K562 (cell line): ENCODE measurements around the gene MAP1S. TPM values are rescaled to one million over a fixed set of nuclear protein-coding genes. Genes with fewer than 3 reads are reported as not detected.

Experiments used
- ATAC-seq: fragments of 200-7000 bp; cut with Tn5 transposase; 3 replicates; pipeline ENCODE4 v1.9.1; 2020; ENCODE audit warnings: moderate library complexity
- Bru-seq: library from RNA; stranded (reverse); fragments of 400-500 nt; gene quantifications from one replicate; lab custom pipeline; 2021; lab: Mats Ljungman, UMichigan
- BruChase-seq, 2 experiments: library from RNA; stranded (reverse); fragments of 400-500 nt; gene quantifications; one replicate each; lab custom pipeline; 2021; lab: Mats Ljungman, UMichigan
- BruUV-seq: library from RNA; stranded (reverse); fragments of 400-500 nt; replicated peaks from 2 replicates; lab custom pipeline; 2021; lab: Mats Ljungman, UMichigan
- CTCF ChIA-PET: fragments of 300-600 bp; formaldehyde crosslinking; extraction: SDS; loops from one replicate; lab custom pipeline; 2021; ENCODE audit warnings: low intra/inter-chr PET ratio; lab: Yijun Ruan, JAX
- POLR2A ChIA-PET: fragments of 300-600, 350-650 bp; sonication (Branson Sonifier 250); formaldehyde crosslinking; extraction: SDS; loops from one replicate; lab custom pipeline; 2021; ENCODE audit warnings: antibody characterized with exemption, inconsistent platforms; lab: Yijun Ruan, JAX
- DNase-seq, 4 experiments: peaks; one replicate each; pipeline versions ENCODE4 v3.0.0 to v3.0.0-alpha.2; 2011 to 2018; ENCODE audit warnings: low spot score in 3 of 4, mixed read lengths in 3 of 4; ENCODE audit errors: extremely low read depth in 1 of 4
- FAIRE-seq: peaks from 2 replicates; lab custom pipeline; 2011; peaks lifted over from hg19 to GRCh38; lab: Jason Lieb, UNC
- H2AFZ ChIP-seq: 2 replicates; pipeline ENCODE4 v1.6.0; 2011; ENCODE audit warnings: low read depth, low read length, control low read depth, inconsistent platforms
- H3K27ac ChIP-seq: fragments of 200-600 bp; 3 replicates; pipeline ENCODE4 v1.8.0; 2011; ENCODE audit warnings: low read depth, mild to moderate bottlenecking, control low read depth, inconsistent platforms, low read length, moderate library complexity, mixed read lengths; ENCODE audit errors: extremely low read depth
- H3K27me3 ChIP-seq, 2 experiments: fragments of 300-600 bp in 1 of 2; 2 replicates in 1 of 2; 3 replicates in 1 of 2; pipeline versions ENCODE4 v1.6.0 to v1.8.0; 2011; ENCODE audit warnings: inconsistent platforms in 2 of 2, low read length in 2 of 2, mild to moderate bottlenecking in 1 of 2, mixed read lengths in 1 of 2, moderate library complexity in 1 of 2; ENCODE audit not compliant: control insufficient read depth in 2 of 2, insufficient read depth in 2 of 2
- H3K36me3 ChIP-seq: fragments of 300-600 bp; 3 replicates; pipeline ENCODE4 v1.8.0; 2011; ENCODE audit warnings: mild to moderate bottlenecking, low read length, inconsistent platforms; ENCODE audit not compliant: control insufficient read depth, insufficient read depth
- H3K4me1 ChIP-seq, 2 experiments: fragments of 200-600 bp in 1 of 2; replicated peaks in 1 of 2; 2 replicates in 1 of 2; 3 replicates in 1 of 2; pipeline versions ENCODE4 v1.5.1 to v1.8.0; 2011; ENCODE audit warnings: inconsistent platforms in 2 of 2, low read length in 2 of 2, mild to moderate bottlenecking in 1 of 2, mixed read lengths in 1 of 2, moderate library complexity in 1 of 2; ENCODE audit not compliant: control insufficient read depth in 2 of 2, insufficient read depth in 2 of 2
- H3K4me2 ChIP-seq: 2 replicates; pipeline ENCODE4 v1.6.1; 2011; ENCODE audit warnings: low read length, control low read depth, inconsistent platforms, mixed read lengths; ENCODE audit not compliant: insufficient read depth
- H3K4me3 ChIP-seq: fragments of 200-600 bp; sonication (generic), shearing (Covaris generic); 2 replicates; pipeline ENCODE4 v1.5.1; 2016; ENCODE audit warnings: control low read depth, inconsistent platforms
- H3K79me2 ChIP-seq: fragments of 200-600 bp; 3 replicates; pipeline ENCODE4 v1.8.0; 2011; ENCODE audit warnings: low read length, inconsistent platforms; ENCODE audit not compliant: control insufficient read depth, insufficient read depth
- H3K9ac ChIP-seq, 2 experiments: 2 replicates each; pipeline versions ENCODE4 v1.6.0 to v1.6.1; 2011; ENCODE audit warnings: low read depth in 2 of 2, low read length in 2 of 2, control low read depth in 1 of 2, inconsistent platforms in 1 of 2, mild to moderate bottlenecking in 1 of 2, mixed read lengths in 1 of 2; ENCODE audit not compliant: insufficient read depth in 1 of 2
- H3K9me1 ChIP-seq: one replicate; pipeline ENCODE4 v1.6.0; 2011; ENCODE audit warnings: inconsistent platforms, mild to moderate bottlenecking, low read length, moderate library complexity; ENCODE audit not compliant: control insufficient read depth, insufficient read depth
- H3K9me3 ChIP-seq: replicated peaks from 2 replicates; pipeline ENCODE4 v1.5.1; 2011; ENCODE audit warnings: low read depth, low read length, inconsistent platforms; ENCODE audit not compliant: control insufficient read depth, insufficient read depth
- H4K20me1 ChIP-seq: replicated peaks from 2 replicates; pipeline ENCODE4 v1.6.1; 2011; ENCODE audit warnings: low read length, inconsistent platforms, mixed read lengths; ENCODE audit not compliant: control insufficient read depth, insufficient read depth
- CBX8 ChIP-seq: fragments of 200-600 bp; sonication (generic); IDR thresholded peaks from 2 replicates; pipeline ENCODE4 v1.6.1; 2012; ENCODE audit warnings: borderline replicate concordance, mixed run types, low read depth, mild to moderate bottlenecking, moderate library complexity, mixed read lengths, low read length, control low read depth, inconsistent platforms; ENCODE audit not compliant: poor library complexity, severe bottlenecking; ENCODE audit errors: extremely low read depth
- FOXA1 ChIP-seq: fragments of 450-650 bp; IDR thresholded peaks from 2 replicates; pipeline ENCODE4 v1.6.1; 2016; ENCODE audit warnings: mild to moderate bottlenecking, borderline replicate concordance
- FOXM1 ChIP-seq, 2 experiments: fragments of 450-650 bp in 1 of 2; sonication (generic) in 1 of 2; formaldehyde crosslinking in 1 of 2; IDR thresholded peaks; 2 replicates each; pipeline versions ENCODE4 v1.6.1 to v1.9.0; 2017 to 2022; ENCODE audit warnings: low read depth in 2 of 2, mild to moderate bottlenecking in 2 of 2, missing genetic modification reagents in 1 of 2, moderate library complexity in 1 of 2
- HINFP ChIP-seq: fragments of 450-650 bp; conservative IDR thresholded peaks from 2 replicates; pipeline ENCODE4 v1.6.1; 2016; ENCODE audit warnings: missing genetic modification characterization, low read depth, mild to moderate bottlenecking, control low read depth, missing compliant biosample characterization
- L3MBTL2 ChIP-seq: fragments of 450-650 bp; IDR thresholded peaks from 2 replicates; pipeline ENCODE4 v1.6.1; 2016; ENCODE audit warnings: mild to moderate bottlenecking, moderate library complexity
- NFE2L1 ChIP-seq: fragments of 450-650 bp; IDR thresholded peaks from 2 replicates; pipeline ENCODE4 v1.6.1; 2016; ENCODE audit warnings: missing genetic modification characterization, low read depth, mild to moderate bottlenecking, missing compliant biosample characterization, moderate library complexity, borderline replicate concordance
- PHF21A ChIP-seq: fragments of 450-650 bp; IDR thresholded peaks from 2 replicates; pipeline ENCODE4 v1.6.1; 2017; ENCODE audit warnings: low read depth, borderline replicate concordance
- POLR2A ChIP-seq: fragments of 450-650 bp; conservative IDR thresholded peaks from 2 replicates; pipeline ENCODE4 v1.6.1; 2016
- RBM14 ChIP-seq: fragments of 200-400 bp; formaldehyde crosslinking; IDR thresholded peaks from 2 replicates; pipeline ENCODE4 v1.6.1; 2018; ENCODE audit warnings: low read depth, mild to moderate bottlenecking, low read length, moderate library complexity, borderline replicate concordance; ENCODE audit not compliant: insufficient read depth
- RFX5 ChIP-seq: IDR thresholded peaks from 2 replicates; pipeline ENCODE4 v1.6.1; 2011; ENCODE audit warnings: low read depth, mild to moderate bottlenecking, improper control_type of control experiment, low read length
- SMARCE1 ChIP-seq: fragments of 450-650 bp; IDR thresholded peaks from 2 replicates; pipeline ENCODE4 v1.7.1; 2016; ENCODE audit warnings: mild to moderate bottlenecking
- STAT5A ChIP-seq: IDR thresholded peaks from 2 replicates; pipeline ENCODE4 v1.6.1; 2012; ENCODE audit warnings: low read length, inconsistent platforms, borderline replicate concordance
- ZBTB7A ChIP-seq: IDR thresholded peaks from 2 replicates; pipeline ENCODE4 v1.6.1; 2011; ENCODE audit warnings: low read depth, mild to moderate bottlenecking, low read length, moderate library complexity, borderline replicate concordance; ENCODE audit not compliant: control insufficient read depth
- ZFX ChIP-seq: sonication (generic); formaldehyde crosslinking; IDR thresholded peaks from 2 replicates; pipeline ENCODE4 v1.8.0; 2022; ENCODE audit warnings: mild to moderate bottlenecking, missing genetic modification reagents, moderate library complexity
- WGBS: fragments of 100-300 bp; shearing (Covaris generic); methylation state at CpG from one replicate; pipeline ENCODE4 v1.1.6; 2016; ENCODE audit warnings: low coverage, mixed read lengths; ENCODE audit not compliant: insufficient coverage; ENCODE audit errors: missing lambda C conversion rate; 5-methylcytosine and 5-hydroxymethylcytosine counted together
- in situ Hi-C: fragments of 300-500 bp; cut with MboI; formaldehyde crosslinking; loops from 4 replicates; pipeline ENCODE4 v1.15.0; 2018; ENCODE audit warnings: inconsistent platforms, mixed read lengths
- intact Hi-C: fragments of 100-400 bp; cut with micrococcal nuclease; formaldehyde crosslinking; loops from 2 replicates; pipeline ENCODE4 v1.14.2; 2022
- long read RNA-seq, 3 experiments: library from polyadenylated mRNA in 2 of 3; library from RNA in 1 of 3; unstranded in 2 of 3; stranded (forward) in 1 of 3; transcript quantifications; one replicate each; pipeline ENCODE4 v2.0.0, GENCODE V29; 2019 to 2022
- polyA minus RNA-seq, 3 experiments: library from RNA; depleted of rRNA, polyadenylated mRNA; stranded (reverse); fragments of >200 nt; gene quantifications; 2 replicates each; pipeline ENCODE4 v1.2.3, GENCODE V29; 2011
- polyA plus RNA-seq, 8 experiments: library from polyadenylated mRNA; depleted of rRNA in 4 of 8; stranded (reverse) in 5 of 8; unstranded in 3 of 8; fragments of >200 nt; fragmentation: Nextera tagmentation in 2 of 8; fragmentation: Illumina TruSeq in 1 of 8; extraction: Ambion mirVana in 2 of 8; extraction: Trizol in 1 of 8; gene quantifications; 2 replicates each; pipeline versions ENCODE4 v1.2.1 to v1.2.3, GENCODE V29; 2011 to 2014; ENCODE audit warnings: inconsistent platforms in 1 of 8, missing spikeins in 1 of 8
- total RNA-seq, 7 experiments: library from RNA; depleted of rRNA in 6 of 7; stranded (reverse); fragments of >200 nt in 6 of 7; fragmentation: Illumina TruSeq in 2 of 7; extraction: Trizol in 2 of 7; gene quantifications; 2 replicates each; pipeline versions ENCODE4 v1.2.1 to v1.2.3, GENCODE V29; 2011 to 2021; ENCODE audit warnings: low replicate concordance in 1 of 7

MAP1S gene
- 19.7 and 56.1 TPM in 2 replicates for total RNA-seq (2011; cell fraction: chromatin; rRNA removed; ENCODE audit: low replicate concordance)
- 33.4 and 40.5 TPM in 2 replicates for total RNA-seq (2011; cell fraction: nucleolus; rRNA removed)
- total RNA-seq (2011; cell fraction: nucleoplasm; rRNA removed): 34.0 and 46.6 TPM in 2 replicates
- total RNA-seq (2014; rRNA removed) (23.0 and 36.9 TPM in 2 replicates), total RNA-seq (2014; rRNA removed; fragmentation: Illumina TruSeq; extraction: Trizol) (3.0 and 5.3 TPM in 2 replicates), total RNA-seq (2015; rRNA removed; fragmentation: Illumina TruSeq; extraction: Trizol) (9.5 and 11.0 TPM in 2 replicates), total RNA-seq (2021) (79.8 and 81.0 TPM in 2 replicates), polyA plus RNA-seq (2011; rRNA removed) (5.9 and 18.2 TPM in 2 replicates), polyA plus RNA-seq (2014; fragmentation: Illumina TruSeq; extraction: Trizol) (33.0 and 48.4 TPM in 2 replicates), polyA plus RNA-seq (2014; fragmentation: Nextera tagmentation; extraction: Ambion mirVana) (1 to 10 TPM; 2.0 to 3.0 TPM), polyA plus RNA-seq (2014; rRNA removed) (12.2 and 13.9 TPM in 2 replicates), polyA minus RNA-seq (2011; rRNA and poly(A)+ RNA removed) (12.8 and 15.3 TPM in 2 replicates), Bru-seq, nascent RNA (percentile 71 among the genes with signal in this experiment), BruChase-seq, experiment 1, labeled RNA remaining after a 2-hour chase (percentile 74 among the genes with signal in this experiment), BruChase-seq, experiment 2, labeled RNA remaining after a 6-hour chase (percentile 78 among the genes with signal in this experiment)
- polyA plus RNA-seq (2011; cell fraction: cytosol; rRNA removed): 11.0 and 28.6 TPM in 2 replicates
- polyA plus RNA-seq (2011; cell fraction: nucleus; rRNA removed): 17.9 and 37.4 TPM in 2 replicates
- 85.3 and 93.8 TPM in 2 replicates for polyA plus RNA-seq (2012)
- 65.8 and 95.4 TPM in 2 replicates for polyA minus RNA-seq (2011; cell fraction: cytosol; rRNA and poly(A)+ RNA removed)
- 15.6 and 19.3 TPM in 2 replicates for polyA minus RNA-seq (2011; cell fraction: nucleus; rRNA and poly(A)+ RNA removed)
- long read RNA-seq, experiment 1, partial matches to known transcripts: 171 of 180 reads
- long read RNA-seq, experiment 1, other reads (novel, unspliced or antisense): 4 of 180 reads
- long read RNA-seq, experiment 2, transcript MAP1S-201 (7 exons, 3,419 nt): major isoform, 23 of 62 reads
- long read RNA-seq, experiment 2, partial matches to known transcripts: 27 of 62 reads
- long read RNA-seq, experiment 2, other reads (novel, unspliced or antisense): 10 of 62 reads
- long read RNA-seq, experiment 3, transcript MAP1S-201 (7 exons, 3,419 nt): major isoform, 5 of 10 reads
- long read RNA-seq, experiment 3, partial matches to known transcripts: 2 of 10 reads
- long read RNA-seq, experiment 3, other reads (novel, unspliced or antisense): 3 of 10 reads

- DNase-seq: peak; percentile 78 to 88 (median 86)
- ChIA-PET CTCF (interaction anchor here (0.5 kb wide), 1 partner anchor 58 kb away, joined by 3 read pairs; no protein-coding TSS in a partner anchor), POLR2A (interaction anchor here (0.6 to 1.5 kb wide), 8 partner anchors 11 to 249 kb away, joined by 3 to 6 read pairs (median 4); partner anchors contain the start of gene FCHO1)
- peaks cover 25% of the 10 kb centered on the region; the same call in 2 of the 3 replicates for H3K36me3 ChIP-seq
- intact Hi-C loops: no loop called here
- peak within 1 kb of the TSS; percentile 62 to 97; a peak in 3 of 4 replicates for H3K9ac ChIP-seq
- peak within 1 kb of the TSS; percentile 87 for H3K4me3 ChIP-seq
- peak within 1 kb of the TSS; percentile 84 for H2AFZ ChIP-seq
- 3% methylated on average over 35 of the region's 53 CpGs for WGBS
- no peaks in the 10 kb centered on the region for H3K27me3 ChIP-seq
- peaks cover 26% of the 10 kb centered on the region for H3K79me2 ChIP-seq
- in situ Hi-C loops: no loop called here
- no peaks in the 10 kb centered on the region for H3K9me1 ChIP-seq
- ATAC-seq: peak; percentile 91
- peaks cover 27 to 43% of the 10 kb centered on the region in 2 experiments; a peak in 4 of 5 replicates for H3K4me1 ChIP-seq
- FAIRE-seq: peak; percentile 83
- H3K9me3 ChIP-seq: no peaks in the 10 kb centered on the region
- H3K27ac ChIP-seq: peak within 1 kb of the TSS; percentile 56
- peaks cover 9% of the 10 kb centered on the region; the same call in 1 of the 2 replicates for H4K20me1 ChIP-seq
- H3K4me2 ChIP-seq: peak within 1 kb of the TSS; percentile 90
- no TSS peak for BruUV-seq
- no peak for TF ChIP-seq HINFP
- TF ChIP-seq L3MBTL2: no peak
- TF ChIP-seq CBX8: no peak
- no peak for TF ChIP-seq RFX5
- TF ChIP-seq NFE2L1 (tag): no peak
- peak; percentile 57; the same call in 1 of the 2 replicates for TF ChIP-seq ZFX (CRISPR knock-in tag)
- no peak for TF ChIP-seq FOXA1
- no peak for TF ChIP-seq RBM14
- TF ChIP-seq FOXM1 (IDR thresholded peaks at IDR 0.05; ENCODE audit: low read depth): no peak
- no peak for TF ChIP-seq FOXM1 (CRISPR knock-in tag; IDR thresholded peaks at IDR 0.05; ENCODE audit: low read depth)
- TF ChIP-seq STAT5A: no peak
- peak; percentile 88 for TF ChIP-seq ZBTB7A
- TF ChIP-seq PHF21A: no peak
- no peak for TF ChIP-seq SMARCE1
- peak; percentile 83 for TF ChIP-seq POLR2A
Observed at GRCh38 chr19:17718947-17719711, at the start of gene MAP1S. MAP1S (plus strand) TSS chr19:17719480; CDS start chr19:17719503, 23 bp downstream.
